ENCODE measurements around the gene FAM117A. TPM values are rescaled to one million over a fixed set of nuclear protein-coding genes. Genes with fewer than 3 reads are reported as not detected.

FAM117A gene
- total and polyA plus RNA-seq, 2 experiments from 2014 or later = 14.9 to 27.9 TPM

GRCh38 chr17:49667854-49668253 lies 96.1 kb downstream of the FAM117A start:
- no peaks in the 10 kb centered on the region for H3K4me1 ChIP-seq (ENCODE audit: insufficient read depth)

GRCh38 chr17:49664706-49665211 lies 99.2 kb downstream of the FAM117A start:
- H3K36me3 ChIP-seq (replicated peaks; ENCODE audit: insufficient read depth, low read depth) = no peaks in the 10 kb centered on the region
- H3K9me3 ChIP-seq (ENCODE audit: low read depth) = no peaks in the 10 kb centered on the region
- no peak overlapping the region for H3K27ac ChIP-seq
- H3K9me2 ChIP-seq (replicated peaks; ENCODE audit: insufficient read depth) = no peaks in the 10 kb centered on the region
- 82% methylated on average over 3 of the region's 3 CpGs for WGBS (ENCODE audit: low lambda C conversion rate, missing lambda C conversion rate)
- H3K4me1 ChIP-seq (ENCODE audit: insufficient read depth) = no peaks in the 10 kb centered on the region
- TF ChIP-seq CTCF (IDR thresholded peaks at IDR 0.05; ENCODE audit: poor library complexity) (no peak), EZH2 (IDR thresholded peaks at IDR 0.05; ENCODE audit: borderline replicate concordance) (no peak), EZH2phosphoT487 (IDR thresholded peaks at IDR 0.05; ENCODE audit: low read depth, severe bottlenecking, unreplicated experiment) (no peak)
- no peak overlapping the region for H3K4me3 ChIP-seq
- no peak for DNase-seq (ENCODE audit: low spot score)
- no peak overlapping the region for H3K4me2 ChIP-seq
- H4K20me1 ChIP-seq (ENCODE audit: insufficient read depth, poor library complexity, severe bottlenecking) = peaks cover 15% of the 10 kb centered on the region
- peaks cover 99% of the 10 kb centered on the region for H3K79me2 ChIP-seq
- H2AFZ ChIP-seq = no peak overlapping the region
- H3K27me3 ChIP-seq = no peaks in the 10 kb centered on the region

More at GRCh38 chr17:49667854-49668253, 96.1 kb downstream of the FAM117A start:
- Histone ChIP-seq H3K4me3 (no peak overlapping the region), H2AFZ (no peak overlapping the region), H3K36me3 (replicated peaks; ENCODE audit: insufficient read depth, low read depth) (no peaks in the 10 kb centered on the region), H3K79me2 (peaks cover 99% of the 10 kb centered on the region), H3K27me3 (no peaks in the 10 kb centered on the region), H4K20me1 (ENCODE audit: insufficient read depth, poor library complexity, severe bottlenecking) (peaks cover 37% of the 10 kb centered on the region), H3K9me3 (ENCODE audit: low read depth) (no peaks in the 10 kb centered on the region), H3K4me2 (no peak overlapping the region), H3K9me2 (replicated peaks; ENCODE audit: insufficient read depth) (no peaks in the 10 kb centered on the region), H3K27ac (no peak overlapping the region)
- TF ChIP-seq EZH2 (IDR thresholded peaks at IDR 0.05; ENCODE audit: borderline replicate concordance) (no peak), CTCF (IDR thresholded peaks at IDR 0.05; ENCODE audit: poor library complexity) (no peak), EZH2phosphoT487 (IDR thresholded peaks at IDR 0.05; ENCODE audit: low read depth, severe bottlenecking, unreplicated experiment) (no peak)
- 94% methylated on average over 2 of the region's 2 CpGs for WGBS (ENCODE audit: low lambda C conversion rate, missing lambda C conversion rate)
- no peak for DNase-seq (ENCODE audit: low spot score)

Other genes starting within 250 kb of the FAM117A start
- 0.40 and 1.2 TPM in 2 replicates for gene NXPH3, start 188.3 kb downstream of the FAM117A start, total RNA-seq
- gene NXPH3, start 188.3 kb downstream of the FAM117A start, polyA plus RNA-seq = 0.21 and 0.77 TPM in 2 replicates
- 46.5 and 51.2 TPM in 2 replicates for gene SPOP, start 86.0 kb downstream of the FAM117A start, total RNA-seq
- 65.7 and 77.3 TPM in 2 replicates for gene SPOP, start 86.0 kb downstream of the FAM117A start, polyA plus RNA-seq
- 99.8 and 141 TPM in 2 replicates for gene SLC35B1, start 56.2 kb downstream of the FAM117A start, total RNA-seq
- gene SLC35B1, start 56.2 kb downstream of the FAM117A start, polyA plus RNA-seq = 98.1 and 113 TPM in 2 replicates
- gene KAT7, start 24.6 kb upstream of the FAM117A start, total RNA-seq = 23.2 and 30.1 TPM in 2 replicates
- 20.8 and 21.4 TPM in 2 replicates for gene KAT7, start 24.6 kb upstream of the FAM117A start, polyA plus RNA-seq
- gene TAC4, start 83.9 kb upstream of the FAM117A start, total RNA-seq = not detected in 2 replicates
- not detected in 2 replicates for gene TAC4, start 83.9 kb upstream of the FAM117A start, polyA plus RNA-seq
- 0.17 and 0.32 TPM in 2 replicates for gene DLX4, start 205.1 kb upstream of the FAM117A start, total RNA-seq
- 1.4 and 3.7 TPM in 2 replicates for gene DLX4, start 205.1 kb upstream of the FAM117A start, polyA plus RNA-seq
- gene DLX3, start 231.1 kb upstream of the FAM117A start, total RNA-seq = 0.37 and 0.88 TPM in 2 replicates
- gene DLX3, start 231.1 kb upstream of the FAM117A start, polyA plus RNA-seq = 0.55 and 1.1 TPM in 2 replicates